22Rv1 (cell line): ENCODE data around the gene GXYLT1.
"Not testable (repeated sequence)": the region's sequence is repeated elsewhere in the genome, so short reads cannot be mapped to it uniquely, and the experiment has no call there.

ENCODE experiments used
- H3K27ac ChIP-seq: fragments of 450-650 bp; 2 replicates; pipeline ENCODE4 v1.5.1; 2017
- CTCF ChIP-seq: fragments of 450-650 bp; IDR thresholded peaks from 2 replicates; pipeline ENCODE4 v1.5.1; 2017; ENCODE audit warnings: mild to moderate bottlenecking
- ZFX ChIP-seq: fragments of 450-650 bp; IDR thresholded peaks from 2 replicates; pipeline ENCODE4 v1.6.1; 2017; ENCODE audit warnings: antibody characterized with exemption, borderline replicate concordance

GXYLT1 gene

GRCh38 chr12:42076976-42077375 is 67.7 kb downstream of the GXYLT1 start:
- TF ChIP-seq CTCF (no peak), ZFX (no peak)
- H3K27ac ChIP-seq, result no peak overlapping the region

GRCh38 chr12:42070036-42070435 is 74.6 kb downstream of the GXYLT1 start:
- no peak overlapping the region for H3K27ac ChIP-seq
- TF ChIP-seq ZFX (no peak), CTCF (no peak)

GRCh38 chr12:42059127-42059526 is 85.5 kb downstream of the GXYLT1 start:
- TF ChIP-seq CTCF (no peak), ZFX (no peak)
- no peak overlapping the region for H3K27ac ChIP-seq

- no peak overlapping the region for H3K27ac ChIP-seq
- TF ChIP-seq ZFX, result no peak
- no peak for TF ChIP-seq CTCF
Observed at GRCh38 chr12:42056130-42056529, 88.5 kb downstream of the GXYLT1 start.

- TF ChIP-seq CTCF, result no peak
- TF ChIP-seq ZFX, result no peak
- H3K27ac ChIP-seq, result no peak overlapping the region
Observed at GRCh38 chr12:42053456-42053855, 91.2 kb downstream of the GXYLT1 start.

- H3K27ac ChIP-seq, result not testable (repeated sequence)
Observed at GRCh38 chr12:42048980-42049379, 95.7 kb downstream of the GXYLT1 start.

GRCh38 chr12:42039577-42039976 is 105.1 kb downstream of the GXYLT1 start:
- no peak for TF ChIP-seq ZFX
- TF ChIP-seq CTCF, result no peak
- H3K27ac ChIP-seq, result no peak overlapping the region

- no peak overlapping the region for H3K27ac ChIP-seq
- no peak for TF ChIP-seq CTCF
- no peak for TF ChIP-seq ZFX
Observed at GRCh38 chr12:42039176-42039575, 105.5 kb downstream of the GXYLT1 start.
